Glutamatergic neuron (in vitro differentiated cells): ENCODE results near the gene PTGR3. TPM values are rescaled to one million over a fixed set of nuclear protein-coding genes. Genes with fewer than 3 reads are reported as not detected.

Source experiments
- DNase-seq: peaks from one replicate; pipeline ENCODE4 v3.0.0; 2022
- H3K27ac Mint-ChIP-seq: one replicate; pipeline ENCODE4 v1.8.0; 2020; ENCODE audit warnings: mild to moderate bottlenecking, mixed read lengths, inconsistent platforms; ENCODE audit not compliant: unreplicated experiment
- H3K27me3 Mint-ChIP-seq: one replicate; pipeline ENCODE4 v1.8.0; 2020; ENCODE audit warnings: mild to moderate bottlenecking, moderate library complexity, mixed read lengths, inconsistent platforms; ENCODE audit not compliant: unreplicated experiment
- H3K36me3 Mint-ChIP-seq: one replicate; pipeline ENCODE4 v1.8.0; 2020; ENCODE audit warnings: mild to moderate bottlenecking, mixed read lengths, inconsistent platforms; ENCODE audit not compliant: unreplicated experiment
- H3K4me1 Mint-ChIP-seq: one replicate; pipeline ENCODE4 v1.8.0; 2020; ENCODE audit warnings: mild to moderate bottlenecking, low read depth, mixed read lengths, inconsistent platforms; ENCODE audit not compliant: unreplicated experiment
- H3K4me3 Mint-ChIP-seq: one replicate; pipeline ENCODE4 v1.8.0; 2020; ENCODE audit warnings: mild to moderate bottlenecking, mixed read lengths, inconsistent platforms; ENCODE audit not compliant: unreplicated experiment
- H3K9me3 Mint-ChIP-seq: one replicate; pipeline ENCODE4 v1.8.0; 2020; ENCODE audit warnings: mild to moderate bottlenecking, moderate library complexity, mixed read lengths, inconsistent platforms; ENCODE audit not compliant: unreplicated experiment
- CTCF ChIP-seq: fragments of 200-600 bp; sonication (generic); IDR thresholded peaks from one replicate; pipeline ENCODE4 v1.5.0; 2021; ENCODE audit not compliant: partially characterized antibody, unreplicated experiment
- total RNA-seq: library from RNA; stranded (reverse); fragmentation: NEBNext Ultra II Directional; extraction: Animal tissue kit (Norgen Biotek cat#: 25700); gene quantifications from one replicate; pipeline ENCODE4 v1.2.1, GENCODE V29; 2021; ENCODE audit not compliant: unreplicated experiment

The PTGR3 gene
- total RNA-seq, 1 donor from 2014 or later: 20.4 TPM

- H3K4me3 Mint-ChIP-seq: no peak overlapping the region
- H3K4me1 Mint-ChIP-seq: no peaks in the 10 kb centered on the region
- no peak for DNase-seq
- peaks cover 1% of the 10 kb centered on the region for H3K9me3 Mint-ChIP-seq
- no peak overlapping the region for H3K27ac Mint-ChIP-seq
- H3K27me3 Mint-ChIP-seq: peaks cover 2% of the 10 kb centered on the region
- TF ChIP-seq CTCF: no peak
- H3K36me3 Mint-ChIP-seq: no peaks in the 10 kb centered on the region
Measured at GRCh38 chr18:75185460-75185859, 23.5 kb downstream of the PTGR3 start.

- no peak overlapping the region for H3K27ac Mint-ChIP-seq
- peaks cover 2% of the 10 kb centered on the region for H3K27me3 Mint-ChIP-seq
- no peaks in the 10 kb centered on the region for H3K4me1 Mint-ChIP-seq
- no peak overlapping the region for H3K4me3 Mint-ChIP-seq
- TF ChIP-seq CTCF: no peak
- no peaks in the 10 kb centered on the region for H3K36me3 Mint-ChIP-seq
- DNase-seq: no peak
- no peaks in the 10 kb centered on the region for H3K9me3 Mint-ChIP-seq
Measured at GRCh38 chr18:75183973-75184493, 24.9 kb downstream of the PTGR3 start.

- no peak for DNase-seq
Measured at GRCh38 chr18:75183524-75183923, 25.4 kb downstream of the PTGR3 start.

GRCh38 chr18:75179819-75180600, 28.9 kb downstream of the PTGR3 start:
- H3K27ac Mint-ChIP-seq: no peak overlapping the region

More at GRCh38 chr18:75183524-75183923, 25.4 kb downstream of the PTGR3 start:
- H3K27me3 Mint-ChIP-seq: peaks cover 2% of the 10 kb centered on the region
- no peaks in the 10 kb centered on the region for H3K4me1 Mint-ChIP-seq
- no peak overlapping the region for H3K4me3 Mint-ChIP-seq
- H3K9me3 Mint-ChIP-seq: no peaks in the 10 kb centered on the region
- H3K36me3 Mint-ChIP-seq: no peaks in the 10 kb centered on the region
- no peak for TF ChIP-seq CTCF
- H3K27ac Mint-ChIP-seq: no peak overlapping the region

More at GRCh38 chr18:75179819-75180600, 28.9 kb downstream of the PTGR3 start:
- DNase-seq: no peak
- H3K27me3 Mint-ChIP-seq: no peaks in the 10 kb centered on the region
- no peaks in the 10 kb centered on the region for H3K36me3 Mint-ChIP-seq
- no peak for TF ChIP-seq CTCF
- no peaks in the 10 kb centered on the region for H3K4me1 Mint-ChIP-seq
- H3K4me3 Mint-ChIP-seq: no peak overlapping the region
- no peaks in the 10 kb centered on the region for H3K9me3 Mint-ChIP-seq
